AG09309 (cell line): Measurements from ENCODE around the gene PTPRT.

Source experiments
- DNase-seq: peaks from one replicate; pipeline ENCODE4 v3.0.0-alpha.2; 2010; ENCODE audit warnings: low read depth
- H3K4me3 ChIP-seq: 2 replicates; pipeline ENCODE4 v1.5.1; 2011; ENCODE audit warnings: mild to moderate bottlenecking, low read depth, low read length, moderate library complexity; ENCODE audit not compliant: control insufficient read depth
- CTCF ChIP-seq: IDR thresholded peaks from 2 replicates; pipeline ENCODE4 v1.5.1; 2011; ENCODE audit warnings: mild to moderate bottlenecking, low read depth, low read length, inconsistent platforms; ENCODE audit not compliant: insufficient read depth, control insufficient read depth; ENCODE audit errors: missing control alignments

Gene PTPRT

DNA sequence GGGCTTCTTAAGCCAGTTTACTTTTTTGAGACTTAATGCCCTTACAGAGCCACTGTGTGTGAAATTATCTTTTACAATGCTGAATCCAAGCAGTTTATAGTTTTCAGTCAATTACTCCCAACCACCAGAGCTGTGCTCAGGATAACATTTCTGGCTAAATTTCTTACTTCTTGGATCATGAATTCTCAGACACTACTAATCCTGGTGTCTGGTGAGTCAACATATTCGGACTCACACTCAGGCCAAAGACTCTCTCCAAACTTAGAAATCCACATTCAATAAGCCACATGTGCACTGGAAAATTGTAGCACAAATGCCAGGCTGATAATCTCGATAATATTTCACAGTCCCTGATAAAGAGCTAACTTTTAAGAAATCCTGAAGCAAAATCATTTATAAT is 49.0 kb downstream of the PTPRT start:
- DNase-seq, result no peak
- no peak overlapping the region for H3K4me3 ChIP-seq
- no peak for TF ChIP-seq CTCF

DNA sequence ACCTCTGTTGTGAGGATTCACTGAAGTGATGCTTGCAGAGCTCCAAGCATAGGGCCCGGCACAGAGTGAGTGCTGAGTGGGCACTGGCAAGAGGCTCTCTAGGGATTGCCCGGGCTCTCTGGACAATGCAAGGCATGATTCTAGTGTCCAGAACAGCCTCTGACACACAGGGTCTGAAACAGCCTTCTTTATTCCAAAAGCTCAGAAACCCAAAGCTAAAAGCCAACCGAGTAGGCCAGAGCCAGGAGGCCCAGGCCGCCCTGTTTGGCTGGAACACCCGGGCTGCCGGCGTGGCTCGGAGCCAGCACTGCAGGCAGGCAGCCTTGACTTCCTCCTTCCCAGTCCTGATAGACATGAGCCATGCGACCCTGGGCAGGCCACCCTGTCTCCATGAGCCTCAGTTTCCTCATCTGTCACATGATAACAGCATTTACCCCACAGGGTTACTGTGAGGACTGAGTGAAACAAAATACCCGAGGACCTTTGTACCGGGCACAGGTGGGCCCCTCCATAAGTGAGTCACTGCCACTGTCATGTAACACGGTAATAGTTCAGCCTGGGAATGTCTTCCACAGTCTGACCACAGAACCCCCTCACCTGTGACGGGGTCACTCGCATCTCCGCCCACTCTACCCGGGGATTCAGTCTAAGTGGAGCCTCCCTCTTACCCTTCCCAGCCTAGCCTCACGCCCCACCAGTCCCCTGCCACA is 51.5 kb downstream of the PTPRT start:
- no peak for DNase-seq
- no peak for TF ChIP-seq CTCF
- H3K4me3 ChIP-seq, result no peak overlapping the region

- TF ChIP-seq CTCF, result no peak
- DNase-seq, result no peak
- no peak overlapping the region for H3K4me3 ChIP-seq
Observed at GRCh38 chr20:43137160-43137559, 52.5 kb downstream of the PTPRT start.

DNA sequence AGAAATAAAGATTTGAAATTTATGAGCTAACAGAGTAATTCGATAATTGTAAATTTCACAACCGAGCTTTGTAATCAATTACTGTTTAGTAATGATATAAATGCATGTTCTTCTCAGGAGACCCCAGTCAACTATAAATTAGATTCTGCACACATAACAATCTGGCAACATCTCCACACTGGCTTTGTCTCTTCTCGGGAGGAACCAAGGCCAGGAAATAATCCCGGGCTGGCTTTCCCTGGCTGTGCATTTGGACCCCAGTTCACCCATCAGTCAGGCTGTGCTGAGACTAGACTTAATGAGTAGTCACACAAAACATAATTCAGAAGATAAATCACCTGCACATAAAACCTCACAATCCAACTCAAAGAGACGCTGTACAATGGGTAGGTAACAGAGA is 65.5 kb downstream of the PTPRT start:
- DNase-seq, result no peak
- no peak overlapping the region for H3K4me3 ChIP-seq
- TF ChIP-seq CTCF, result no peak

- no peak for TF ChIP-seq CTCF
- DNase-seq, result no peak
- H3K4me3 ChIP-seq, result no peak overlapping the region
Observed at GRCh38 chr20:43123180-43123579, 66.5 kb downstream of the PTPRT start.

- H3K4me3 ChIP-seq, result no peak overlapping the region
- DNase-seq, result no peak
- TF ChIP-seq CTCF, result no peak
Observed at GRCh38 chr20:43119720-43120119, 70.0 kb downstream of the PTPRT start.
